Fibroblast of the aortic adventitia (primary cell): ENCODE results near the gene RSRC2. TPM values are rescaled to one million over a fixed set of nuclear protein-coding genes. Genes with fewer than 3 reads are reported as not detected.
A peak's percentile ranks its signal among the peaks of the same experiment; 100 is the strongest.
"Not testable (repeated sequence)": the region's sequence is repeated elsewhere in the genome, so short reads cannot be mapped to it uniquely, and the experiment has no call there.

Source experiments
- DNase-seq: peaks from one replicate; pipeline ENCODE4 v3.0.0-alpha.2; 2010; ENCODE audit warnings: low read depth
- H3K4me3 ChIP-seq: 2 replicates; pipeline ENCODE4 v1.5.1; 2011; ENCODE audit warnings: low read depth, mild to moderate bottlenecking, control low read depth, low read length, moderate library complexity
- total RNA-seq: library from RNA; depleted of rRNA; stranded (reverse); fragments of >200 nt; gene quantifications from 2 replicates; pipeline ENCODE4 v1.2.3, GENCODE V29; 2012; ENCODE audit warnings: low replicate concordance
- TF ChIP-seq, protein P1 (sequence below): IDR thresholded peaks from 2 replicates; pipeline ENCODE4 v1.5.1; 2011; ENCODE audit warnings: mild to moderate bottlenecking, low read length, control low read depth, inconsistent platforms; ENCODE audit not compliant: insufficient read depth

Gene RSRC2
- total RNA-seq, 1 donor = 42.8 TPM

DNA sequence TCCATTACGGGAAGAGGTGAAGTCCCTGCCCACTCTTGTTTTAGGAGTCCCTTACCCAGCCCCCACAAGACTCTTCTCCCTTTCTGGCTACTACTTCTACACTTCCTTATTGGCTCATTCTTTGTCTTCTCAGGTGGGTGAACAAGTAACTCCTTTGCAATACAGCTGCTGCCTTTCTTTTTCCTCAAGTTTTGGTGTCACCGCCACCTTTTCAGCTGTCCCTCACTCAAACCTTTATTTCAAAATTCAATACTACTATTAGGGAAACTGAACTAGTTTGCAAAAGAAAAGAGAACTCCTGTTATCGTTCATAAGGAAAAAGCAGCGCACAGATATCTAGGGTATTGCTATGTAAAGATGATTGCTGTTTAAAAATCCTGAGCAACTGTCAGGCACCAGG lies 6.1 kb downstream of the RSRC2 start:
- H3K4me3 ChIP-seq = no peak overlapping the region
- TF ChIP-seq, protein P1, sequence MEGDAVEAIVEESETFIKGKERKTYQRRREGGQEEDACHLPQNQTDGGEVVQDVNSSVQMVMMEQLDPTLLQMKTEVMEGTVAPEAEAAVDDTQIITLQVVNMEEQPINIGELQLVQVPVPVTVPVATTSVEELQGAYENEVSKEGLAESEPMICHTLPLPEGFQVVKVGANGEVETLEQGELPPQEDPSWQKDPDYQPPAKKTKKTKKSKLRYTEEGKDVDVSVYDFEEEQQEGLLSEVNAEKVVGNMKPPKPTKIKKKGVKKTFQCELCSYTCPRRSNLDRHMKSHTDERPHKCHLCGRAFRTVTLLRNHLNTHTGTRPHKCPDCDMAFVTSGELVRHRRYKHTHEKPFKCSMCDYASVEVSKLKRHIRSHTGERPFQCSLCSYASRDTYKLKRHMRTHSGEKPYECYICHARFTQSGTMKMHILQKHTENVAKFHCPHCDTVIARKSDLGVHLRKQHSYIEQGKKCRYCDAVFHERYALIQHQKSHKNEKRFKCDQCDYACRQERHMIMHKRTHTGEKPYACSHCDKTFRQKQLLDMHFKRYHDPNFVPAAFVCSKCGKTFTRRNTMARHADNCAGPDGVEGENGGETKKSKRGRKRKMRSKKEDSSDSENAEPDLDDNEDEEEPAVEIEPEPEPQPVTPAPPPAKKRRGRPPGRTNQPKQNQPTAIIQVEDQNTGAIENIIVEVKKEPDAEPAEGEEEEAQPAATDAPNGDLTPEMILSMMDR = no peak
- DNase-seq = no peak

DNA sequence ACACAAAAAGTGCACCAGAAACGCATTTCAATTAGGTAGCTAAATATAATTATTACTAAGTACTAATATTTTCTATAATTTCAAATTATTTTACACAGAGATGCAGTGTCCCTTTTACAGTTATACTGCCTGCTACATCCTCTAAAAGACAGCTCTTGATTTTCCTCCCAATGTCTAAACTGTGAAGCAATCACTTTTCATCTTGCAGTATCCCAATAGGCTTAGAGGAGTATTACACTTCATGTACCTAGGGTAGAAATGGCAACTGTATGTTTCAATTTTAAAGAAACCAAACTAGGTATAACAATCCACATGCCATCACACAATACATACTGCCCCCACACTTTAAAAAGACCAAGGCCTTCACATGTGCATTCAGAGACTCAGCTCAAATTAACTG lies 7.3 kb downstream of the RSRC2 start:
- TF ChIP-seq, protein P1 = no peak
- no peak for DNase-seq
- no peak overlapping the region for H3K4me3 ChIP-seq

DNA sequence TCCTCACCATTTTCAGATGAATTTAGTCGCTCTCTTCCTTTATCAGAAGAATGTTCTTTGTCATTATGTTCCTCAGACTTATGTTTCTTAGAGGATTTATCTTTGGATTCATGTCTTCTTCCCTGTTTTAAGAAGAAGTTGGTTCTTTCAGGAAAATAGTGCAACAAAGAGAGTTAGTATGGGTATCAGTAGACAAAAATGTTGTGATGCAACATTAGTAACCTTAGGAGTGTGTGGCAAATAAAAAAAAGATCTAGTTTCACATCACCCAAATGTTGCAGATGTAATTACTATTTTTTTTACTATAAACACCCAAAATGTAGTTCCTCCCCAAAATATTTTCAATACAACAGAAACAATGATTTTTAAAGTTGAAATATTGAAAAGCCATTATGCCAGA lies 7.8 kb downstream of the RSRC2 start:
- H3K4me3 ChIP-seq = no peak overlapping the region
- TF ChIP-seq, protein P1 = no peak
- DNase-seq = no peak

DNA sequence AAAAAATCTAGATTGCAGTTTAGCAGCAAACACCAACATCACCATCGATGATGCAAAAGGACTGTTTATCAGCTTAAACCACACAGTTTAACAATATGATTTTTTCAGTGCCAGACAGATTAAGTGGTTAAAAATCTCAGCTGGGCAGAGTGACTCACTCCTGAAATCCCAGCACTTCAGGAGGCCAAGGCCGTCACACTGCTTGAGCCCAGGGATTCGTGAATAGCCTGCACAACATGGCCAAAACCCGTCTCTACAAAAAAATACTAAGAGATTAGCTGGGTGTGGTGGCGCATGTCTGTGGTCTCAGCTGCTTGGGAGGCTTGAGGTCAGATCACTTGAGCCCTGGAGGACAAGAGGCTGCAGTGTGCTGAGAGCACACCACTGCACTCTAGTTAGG lies 8.9 kb downstream of the RSRC2 start:
- peak; percentile 99 for DNase-seq
- H3K4me3 ChIP-seq = no peak overlapping the region
- TF ChIP-seq, protein P1 = no peak

DNA sequence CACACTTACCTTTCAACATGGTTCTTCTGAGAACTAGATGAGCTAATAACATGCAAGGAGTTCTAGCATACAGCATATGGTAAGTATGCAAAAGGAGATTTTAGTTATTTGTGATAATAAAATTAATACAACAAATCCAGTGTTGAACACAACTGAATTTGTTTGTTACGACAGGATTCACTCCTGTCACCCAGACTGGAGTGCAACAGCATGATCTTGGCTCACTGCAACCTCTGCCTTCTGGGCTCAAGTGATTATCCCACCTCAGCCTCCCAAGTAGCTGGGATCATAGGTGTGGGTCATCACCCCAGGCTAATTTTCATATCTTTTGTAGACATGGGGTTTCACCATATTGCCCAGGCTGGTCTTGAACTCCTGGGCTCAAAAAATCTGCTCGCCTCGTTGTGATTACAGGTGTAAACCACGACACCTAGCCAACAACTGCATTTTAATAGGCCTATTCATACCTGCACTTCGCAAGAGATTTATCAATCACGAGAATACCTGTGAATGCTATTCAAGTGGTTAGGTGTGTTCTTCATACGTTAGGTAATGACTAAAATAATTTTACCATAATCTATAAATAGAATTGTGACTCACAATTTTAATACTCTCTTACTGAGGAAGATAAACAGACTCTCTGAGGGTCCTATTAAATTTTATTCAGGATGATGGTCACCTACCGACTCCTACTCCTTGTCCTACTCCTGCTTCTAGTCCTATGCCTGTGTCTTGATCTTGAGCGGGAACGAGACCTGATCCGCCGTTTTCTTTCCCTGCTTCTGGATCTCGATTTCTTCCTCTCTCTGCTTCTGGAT lies 10.0 kb downstream of the RSRC2 start:
- TF ChIP-seq, protein P1 = no peak
- no peak for DNase-seq
- no peak overlapping the region for H3K4me3 ChIP-seq

DNA sequence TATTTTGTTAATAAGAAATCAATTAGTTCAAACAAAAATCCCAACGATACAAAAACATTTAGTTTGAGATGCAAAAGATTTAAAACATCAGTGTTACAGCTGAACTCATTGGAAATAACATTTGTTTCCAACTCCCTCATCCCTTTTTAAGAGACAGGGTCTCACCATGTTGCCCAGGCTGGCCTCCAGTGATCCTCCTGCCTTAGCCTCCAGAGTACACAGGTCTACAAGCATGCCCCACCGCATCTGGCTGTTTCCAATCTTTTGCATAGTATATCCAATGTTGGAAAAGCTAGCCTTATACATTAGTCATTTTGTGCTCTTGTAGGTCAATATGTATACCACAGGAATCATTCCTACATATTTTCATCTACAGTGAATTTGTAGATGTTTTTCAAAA lies 11.5 kb downstream of the RSRC2 start:
- TF ChIP-seq, protein P1 = no peak
- no peak overlapping the region for H3K4me3 ChIP-seq
- DNase-seq = no peak

DNA sequence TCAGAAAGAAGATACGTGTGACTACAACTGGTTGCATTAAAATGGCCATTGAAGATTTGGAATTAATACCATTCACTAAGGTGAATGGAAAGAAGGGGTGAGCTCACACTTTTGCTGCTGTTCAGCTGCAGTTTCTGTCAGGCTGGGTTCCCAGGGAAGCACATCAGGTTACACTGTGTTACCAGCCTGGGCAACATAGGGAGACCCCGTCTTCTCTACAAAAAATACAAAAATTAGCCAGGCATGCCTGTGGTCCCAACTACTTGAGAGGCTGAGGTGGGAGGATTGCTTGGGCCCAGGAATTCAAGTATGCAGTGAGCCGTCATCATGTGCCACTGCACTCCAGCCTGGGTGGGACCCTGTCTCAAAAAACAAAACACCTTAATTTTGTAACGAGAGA lies 13.1 kb downstream of the RSRC2 start:
- TF ChIP-seq, protein P1 = no peak
- no peak for DNase-seq
- H3K4me3 ChIP-seq = no peak overlapping the region

DNA sequence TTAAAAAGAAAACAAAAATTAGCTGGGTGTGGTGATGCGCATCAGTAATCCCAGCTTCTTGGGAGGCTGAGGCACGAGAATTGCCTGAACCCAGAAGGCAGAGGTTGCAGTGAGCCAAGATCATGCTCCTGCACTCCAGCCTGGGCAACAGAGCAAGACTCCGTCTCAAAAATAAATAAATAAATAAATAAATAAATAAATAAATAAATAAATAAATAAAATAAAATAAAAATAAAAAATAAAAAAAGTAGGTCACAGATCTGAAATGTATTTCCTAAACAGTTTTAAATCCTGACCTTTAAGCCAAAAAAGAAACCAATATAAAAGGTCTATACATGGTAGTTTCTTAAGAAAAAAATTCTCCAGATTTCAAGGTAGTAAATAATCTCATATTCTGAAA lies 13.7 kb downstream of the RSRC2 start:
- H3K4me3 ChIP-seq, DNase-seq: not testable (repeated sequence)
